ENCODE data around the gene PCDHB6. TPM values are rescaled to one million over a fixed set of nuclear protein-coding genes. Genes with fewer than 3 reads are reported as not detected.
"Not testable (repeated sequence)": the region's sequence is repeated elsewhere in the genome, so short reads cannot be mapped to it uniquely, and the experiment has no call there.

Gene PCDHB6
- total RNA-seq, result not detected

DNA sequence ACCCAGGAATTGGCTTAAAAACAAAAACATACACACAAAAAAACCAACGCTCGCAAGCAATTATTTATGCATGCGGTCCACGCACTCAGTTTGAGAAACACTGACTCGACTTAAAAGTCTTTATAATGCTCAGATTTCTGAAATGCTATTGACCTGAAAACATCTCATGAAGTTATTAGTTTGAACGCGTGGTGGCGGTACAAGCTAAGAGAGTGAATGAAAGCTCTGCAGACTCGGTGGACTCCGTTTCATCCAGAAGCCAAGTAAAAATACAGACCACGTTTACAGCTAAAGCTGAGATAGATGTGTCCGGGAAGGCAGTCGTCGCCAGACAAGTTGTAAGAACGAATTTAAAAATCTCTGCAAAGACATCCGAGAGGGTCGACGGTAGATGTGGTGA, at the start of gene PCDHB6:
Gene PCDHB6 (plus strand): TSS at position 246 of the 400 bp plus-strand sequence. CDS start 201 bp downstream, outside the sequence.
- no peaks in the 10 kb centered on the region for H3K4me1 ChIP-seq
- DNase-seq (ENCODE audit: extremely low spot score in 2 of 2), result no peak
- no peak within 1 kb of the TSS for H3K27ac ChIP-seq
- TF ChIP-seq POLR2AphosphoS5 (IDR thresholded peaks at IDR 0.05; ENCODE audit: insufficient read depth in 1 of 2, low read depth in 1 of 2), result no peak
- TF ChIP-seq, protein P1, sequence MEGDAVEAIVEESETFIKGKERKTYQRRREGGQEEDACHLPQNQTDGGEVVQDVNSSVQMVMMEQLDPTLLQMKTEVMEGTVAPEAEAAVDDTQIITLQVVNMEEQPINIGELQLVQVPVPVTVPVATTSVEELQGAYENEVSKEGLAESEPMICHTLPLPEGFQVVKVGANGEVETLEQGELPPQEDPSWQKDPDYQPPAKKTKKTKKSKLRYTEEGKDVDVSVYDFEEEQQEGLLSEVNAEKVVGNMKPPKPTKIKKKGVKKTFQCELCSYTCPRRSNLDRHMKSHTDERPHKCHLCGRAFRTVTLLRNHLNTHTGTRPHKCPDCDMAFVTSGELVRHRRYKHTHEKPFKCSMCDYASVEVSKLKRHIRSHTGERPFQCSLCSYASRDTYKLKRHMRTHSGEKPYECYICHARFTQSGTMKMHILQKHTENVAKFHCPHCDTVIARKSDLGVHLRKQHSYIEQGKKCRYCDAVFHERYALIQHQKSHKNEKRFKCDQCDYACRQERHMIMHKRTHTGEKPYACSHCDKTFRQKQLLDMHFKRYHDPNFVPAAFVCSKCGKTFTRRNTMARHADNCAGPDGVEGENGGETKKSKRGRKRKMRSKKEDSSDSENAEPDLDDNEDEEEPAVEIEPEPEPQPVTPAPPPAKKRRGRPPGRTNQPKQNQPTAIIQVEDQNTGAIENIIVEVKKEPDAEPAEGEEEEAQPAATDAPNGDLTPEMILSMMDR (IDR thresholded peaks at IDR 0.05), result no peak
- no peak for TF ChIP-seq POLR2A (IDR thresholded peaks at IDR 0.05)
- H3K27me3 ChIP-seq, result no peaks in the 10 kb centered on the region
- H3K4me3 ChIP-seq, result peak within 1 kb of the TSS in 1 of 2 donors; percentile 8
- H3K36me3 ChIP-seq, result no peaks in the 10 kb centered on the region
- intact Hi-C loops (cut with DNase I), result no loop called here
- peaks cover 13% of the 10 kb centered on the region for H3K9me3 ChIP-seq

DNA sequence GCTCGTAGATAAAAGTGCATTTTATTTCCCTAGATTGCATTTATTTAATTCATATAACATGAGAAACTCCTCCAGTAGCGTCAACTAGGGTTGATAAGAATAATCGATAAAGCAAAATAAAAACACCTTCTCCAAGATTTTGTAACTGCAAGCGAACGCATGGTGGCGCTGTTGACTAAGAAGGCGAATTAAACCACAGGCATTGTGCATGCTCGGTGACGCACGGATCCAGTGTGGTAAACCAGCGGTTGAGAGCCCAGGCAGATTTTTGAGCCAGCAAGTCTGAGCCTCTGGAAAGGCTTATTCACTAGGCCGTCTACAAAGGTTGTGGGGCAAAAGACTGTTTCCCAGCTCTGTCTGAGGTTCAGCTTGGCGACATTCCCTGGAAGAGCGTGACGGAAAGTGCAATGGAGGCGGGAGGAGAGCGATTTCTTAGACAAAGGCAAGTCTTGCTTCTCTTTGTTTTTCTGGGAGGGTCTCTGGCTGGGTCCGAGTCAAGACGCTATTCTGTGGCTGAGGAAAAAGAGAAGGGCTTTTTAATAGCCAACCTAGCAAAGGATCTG, 49.5 kb upstream of the PCDHB6 start, which contains the start of gene PCDHB3:
Gene PCDHB3 (plus strand): TSS at position 231 of the 563 bp plus-strand sequence. CDS start 177 bp downstream, at position 408.
- intact Hi-C loops (cut with DNase I), result no loop called here
- no peaks in the 10 kb centered on the region for H3K36me3 ChIP-seq
- H3K27ac ChIP-seq, result no peak within 1 kb of the TSS
- TF ChIP-seq POLR2A (IDR thresholded peaks at IDR 0.05), result no peak
- no peak for TF ChIP-seq POLR2AphosphoS5 (IDR thresholded peaks at IDR 0.05; ENCODE audit: insufficient read depth in 1 of 2, low read depth in 1 of 2)
- TF ChIP-seq, protein P1 (IDR thresholded peaks at IDR 0.05), result no peak
- H3K4me3 ChIP-seq, result peak within 1 kb of the TSS; percentile 14 to 28
- no peak for DNase-seq (ENCODE audit: extremely low spot score in 2 of 2)
- H3K9me3 ChIP-seq, result peaks cover 8% of the 10 kb centered on the region
- H3K4me1 ChIP-seq, result no peaks in the 10 kb centered on the region
- no peaks in the 10 kb centered on the region for H3K27me3 ChIP-seq

DNA sequence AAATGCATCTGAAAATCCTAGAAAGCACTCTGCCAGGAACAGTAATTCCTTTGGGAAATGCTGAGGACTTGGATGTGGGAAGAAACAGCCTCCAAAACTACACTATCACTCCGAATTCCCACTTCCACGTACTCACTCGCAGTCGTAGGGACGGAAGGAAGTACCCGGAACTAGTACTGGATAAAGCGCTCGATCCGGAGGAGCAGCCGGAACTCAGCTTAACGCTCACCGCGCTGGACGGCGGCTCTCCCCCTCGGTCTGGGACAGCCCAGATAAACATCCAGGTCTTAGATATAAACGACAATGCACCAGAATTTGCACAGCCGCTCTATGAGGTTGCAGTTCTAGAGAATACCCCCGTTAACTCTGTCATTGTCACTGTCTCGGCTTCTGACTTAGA, 48.8 kb upstream of the PCDHB6 start:
- Histone ChIP-seq H3K4me1 (no peaks in the 10 kb centered on the region), H3K27ac (no peak overlapping the region), H3K9me3 (peaks cover 8% of the 10 kb centered on the region), H3K4me3 (peak overlapping the region; percentile 14 to 28), H3K27me3 (no peaks in the 10 kb centered on the region), H3K36me3 (no peaks in the 10 kb centered on the region)
- DNase-seq (ENCODE audit: extremely low spot score in 2 of 2), result no peak
- intact Hi-C loops (cut with DNase I), result no loop called here
- TF ChIP-seq POLR2AphosphoS5 (IDR thresholded peaks at IDR 0.05; ENCODE audit: insufficient read depth in 1 of 2, low read depth in 1 of 2), result no peak
- TF ChIP-seq, protein P1 (IDR thresholded peaks at IDR 0.05), result no peak
- no peak for TF ChIP-seq POLR2A (IDR thresholded peaks at IDR 0.05)

DNA sequence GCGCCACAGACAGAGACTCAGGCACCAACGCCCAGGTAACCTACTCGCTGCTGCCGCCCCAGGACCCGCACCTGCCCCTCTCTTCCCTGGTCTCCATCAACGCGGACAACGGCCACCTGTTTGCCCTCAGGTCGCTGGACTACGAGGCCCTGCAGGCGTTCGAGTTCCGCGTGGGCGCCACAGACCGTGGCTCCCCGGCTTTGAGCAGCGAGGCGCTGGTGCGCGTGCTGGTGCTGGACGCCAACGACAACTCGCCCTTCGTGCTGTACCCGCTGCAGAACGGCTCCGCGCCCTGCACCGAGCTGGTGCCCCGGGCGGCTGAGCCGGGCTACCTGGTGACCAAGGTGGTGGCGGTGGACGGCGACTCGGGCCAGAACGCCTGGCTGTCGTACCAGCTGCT, 47.8 kb upstream of the PCDHB6 start:
- H3K9me3 ChIP-seq; H3K27ac ChIP-seq; intact Hi-C loops (cut with DNase I); H3K36me3 ChIP-seq; DNase-seq (ENCODE audit: extremely low spot score in 2 of 2); H3K4me1 ChIP-seq; H3K27me3 ChIP-seq; H3K4me3 ChIP-seq: not testable (repeated sequence)

DNA sequence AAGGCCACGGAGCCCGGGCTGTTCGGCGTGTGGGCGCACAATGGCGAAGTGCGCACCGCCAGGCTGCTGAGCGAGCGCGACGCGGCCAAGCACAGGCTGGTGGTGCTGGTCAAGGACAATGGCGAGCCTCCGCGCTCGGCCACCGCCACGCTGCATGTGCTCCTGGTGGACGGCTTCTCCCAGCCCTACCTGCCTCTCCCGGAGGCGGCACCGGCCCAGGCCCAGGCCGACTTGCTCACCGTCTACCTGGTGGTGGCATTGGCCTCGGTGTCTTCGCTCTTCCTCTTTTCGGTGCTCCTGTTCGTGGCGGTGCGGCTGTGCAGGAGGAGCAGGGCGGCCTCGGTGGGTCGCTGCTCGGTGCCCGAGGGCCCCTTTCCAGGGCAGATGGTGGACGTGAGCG, 47.4 kb upstream of the PCDHB6 start:
- DNase-seq (ENCODE audit: extremely low spot score in 2 of 2); H3K9me3 ChIP-seq; intact Hi-C loops (cut with DNase I); H3K4me3 ChIP-seq; H3K4me1 ChIP-seq; H3K27ac ChIP-seq; H3K27me3 ChIP-seq; H3K36me3 ChIP-seq: not testable (repeated sequence)

DNA sequence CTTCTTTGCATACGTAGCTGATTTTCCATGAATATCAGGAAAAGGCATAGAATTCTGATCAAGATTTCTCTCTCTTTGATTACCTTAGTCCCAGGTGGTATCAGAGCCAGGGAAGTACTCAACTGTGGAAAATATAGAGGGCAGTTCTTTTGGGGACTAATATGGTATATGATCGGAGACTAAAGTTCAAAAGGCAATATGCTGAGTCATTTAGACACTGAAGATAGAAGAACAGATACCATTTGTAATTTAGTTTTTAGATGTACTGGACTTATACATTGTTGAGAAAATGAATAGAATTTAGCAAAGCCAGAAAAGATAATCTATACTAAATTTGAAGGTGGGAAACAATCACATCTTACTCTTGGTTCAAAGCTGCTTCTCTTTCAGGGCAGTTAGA, 44.5 kb upstream of the PCDHB6 start:
- DNase-seq (ENCODE audit: extremely low spot score in 2 of 2), result no peak
- intact Hi-C loops (cut with DNase I), result no loop called here
- Histone ChIP-seq H3K36me3 (no peaks in the 10 kb centered on the region), H3K9me3 (peaks cover 6% of the 10 kb centered on the region), H3K27me3 (no peaks in the 10 kb centered on the region), H3K4me3 (no peak overlapping the region), H3K27ac (no peak overlapping the region), H3K4me1 (no peaks in the 10 kb centered on the region)
- TF ChIP-seq, protein P1 (IDR thresholded peaks at IDR 0.05), result no peak
- TF ChIP-seq POLR2A (IDR thresholded peaks at IDR 0.05) (no peak), POLR2AphosphoS5 (IDR thresholded peaks at IDR 0.05; ENCODE audit: insufficient read depth in 1 of 2, low read depth in 1 of 2) (no peak)
